ENCODE data around the gene RNASE8. TPM values are rescaled to one million over a fixed set of nuclear protein-coding genes. Genes with fewer than 3 reads are reported as not detected.

The RNASE8 gene
- total and polyA plus RNA-seq, 2 of the 8 experiments (the other 6 are each of a cell fraction or from before 2014, with no cell fraction given), result not detected

DNA sequence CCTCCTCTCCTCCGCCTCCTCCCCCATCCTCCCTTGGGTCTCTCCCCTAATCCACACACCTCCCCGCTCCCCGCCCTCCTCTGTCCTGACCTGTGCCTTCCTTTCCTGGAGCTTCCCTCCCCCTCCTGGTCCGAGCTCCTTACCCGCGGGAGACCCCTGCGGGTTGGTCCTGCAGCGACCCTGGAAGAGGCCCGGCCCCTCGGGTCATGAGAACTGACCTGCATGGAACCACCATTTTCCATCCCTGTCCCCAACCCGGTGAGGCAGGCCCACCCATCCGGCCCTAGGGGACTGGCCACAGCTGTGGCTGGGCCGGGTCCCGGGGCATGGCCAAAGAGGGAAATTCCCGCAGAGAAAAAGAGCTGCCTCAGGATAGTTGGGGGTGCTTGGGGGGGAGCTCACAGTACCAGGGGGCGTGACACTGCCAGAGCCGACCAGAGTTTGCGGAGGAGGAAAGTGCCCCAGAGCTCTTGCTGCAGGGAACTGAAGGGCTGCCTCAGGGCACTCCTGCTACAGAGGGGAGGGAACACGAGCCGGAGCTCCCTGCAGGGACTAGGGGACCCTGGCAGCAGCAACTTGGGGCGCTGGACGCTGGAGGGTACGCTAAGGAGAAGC lies 13.1 kb downstream of the RNASE8 start (continued):
- TF ChIP-seq, protein P1, sequence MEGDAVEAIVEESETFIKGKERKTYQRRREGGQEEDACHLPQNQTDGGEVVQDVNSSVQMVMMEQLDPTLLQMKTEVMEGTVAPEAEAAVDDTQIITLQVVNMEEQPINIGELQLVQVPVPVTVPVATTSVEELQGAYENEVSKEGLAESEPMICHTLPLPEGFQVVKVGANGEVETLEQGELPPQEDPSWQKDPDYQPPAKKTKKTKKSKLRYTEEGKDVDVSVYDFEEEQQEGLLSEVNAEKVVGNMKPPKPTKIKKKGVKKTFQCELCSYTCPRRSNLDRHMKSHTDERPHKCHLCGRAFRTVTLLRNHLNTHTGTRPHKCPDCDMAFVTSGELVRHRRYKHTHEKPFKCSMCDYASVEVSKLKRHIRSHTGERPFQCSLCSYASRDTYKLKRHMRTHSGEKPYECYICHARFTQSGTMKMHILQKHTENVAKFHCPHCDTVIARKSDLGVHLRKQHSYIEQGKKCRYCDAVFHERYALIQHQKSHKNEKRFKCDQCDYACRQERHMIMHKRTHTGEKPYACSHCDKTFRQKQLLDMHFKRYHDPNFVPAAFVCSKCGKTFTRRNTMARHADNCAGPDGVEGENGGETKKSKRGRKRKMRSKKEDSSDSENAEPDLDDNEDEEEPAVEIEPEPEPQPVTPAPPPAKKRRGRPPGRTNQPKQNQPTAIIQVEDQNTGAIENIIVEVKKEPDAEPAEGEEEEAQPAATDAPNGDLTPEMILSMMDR (IDR thresholded peaks at IDR 0.05; ENCODE audit: control extremely low read depth in 1 of 3, insufficient read depth in 1 of 3, low read depth in 1 of 3, low read length in 3 of 3), result peak in 1 of 3 experiments; percentile 13; a peak in 1 of 4 replicates
- TF ChIP-seq CHD1 (IDR thresholded peaks at IDR 0.05; ENCODE audit: low read depth, low read length) (no peak), ASH2L (IDR thresholded peaks at IDR 0.05; ENCODE audit: low read length) (peak; percentile 74), PHF8 (conservative IDR thresholded peaks at IDR 0.05; ENCODE audit: low read depth, low read length) (no peak), SAP30 (IDR thresholded peaks at IDR 0.05; ENCODE audit: insufficient read depth, insufficient replicate concordance, low read length) (peak; percentile 66), YY1 (IDR thresholded peaks at IDR 0.05; ENCODE audit: low read depth, low read length) (peak; percentile 42; the same call in 1 of the 2 replicates)
